Fibroblast of skin of scalp (primary cell): ENCODE results near the gene GALNT9.

Experiments
- DNase-seq: peaks from one replicate; pipeline ENCODE4 v3.0.0-alpha.2; 2013

The GALNT9 gene

DNA sequence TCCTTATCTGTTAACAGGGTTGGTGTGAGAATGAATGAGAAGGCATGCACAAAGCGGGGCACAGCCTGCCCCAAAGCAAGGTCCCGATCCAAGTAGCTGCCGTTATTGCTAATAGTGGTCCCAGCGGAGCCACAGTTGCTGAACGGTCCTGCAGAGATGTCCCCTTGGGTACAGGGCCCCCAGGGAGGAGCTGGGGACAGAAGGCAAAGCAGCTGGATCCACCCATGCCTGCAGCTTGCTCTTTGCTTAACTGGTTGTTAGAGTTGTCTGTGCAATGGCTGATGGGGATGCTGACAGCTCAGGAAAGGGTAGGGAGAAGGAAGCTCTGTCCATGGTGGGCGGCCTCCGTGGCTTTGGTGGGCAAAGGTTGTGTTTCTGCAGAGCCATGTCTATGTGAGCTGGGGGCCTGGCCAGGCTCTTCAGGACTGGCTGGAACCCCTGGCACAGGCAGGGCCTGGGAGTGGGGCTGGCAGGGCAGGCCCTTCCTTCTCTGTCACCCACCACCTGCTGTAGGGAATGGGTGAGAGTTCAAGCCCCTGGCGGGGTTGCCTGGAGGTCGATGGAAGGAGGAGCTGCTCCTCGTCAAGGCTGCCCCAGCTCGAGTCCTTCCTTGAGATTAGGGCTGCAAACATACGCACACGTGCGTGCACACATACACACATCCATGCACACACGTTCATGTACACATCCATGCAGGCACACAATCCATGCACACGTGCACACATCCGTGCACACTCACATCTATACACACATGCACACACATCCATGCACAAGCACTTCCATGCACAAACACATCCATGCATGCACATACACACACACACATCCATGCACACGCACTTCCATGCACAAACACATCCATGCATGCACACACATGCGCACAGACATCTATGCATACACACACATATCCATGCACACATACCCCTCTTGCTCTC, 149.7 kb downstream of the GALNT9 start:
- DNase-seq: no peak

GRCh38 chr12:132178801-132179401, 150.5 kb downstream of the GALNT9 start:
- no peak for DNase-seq

DNA sequence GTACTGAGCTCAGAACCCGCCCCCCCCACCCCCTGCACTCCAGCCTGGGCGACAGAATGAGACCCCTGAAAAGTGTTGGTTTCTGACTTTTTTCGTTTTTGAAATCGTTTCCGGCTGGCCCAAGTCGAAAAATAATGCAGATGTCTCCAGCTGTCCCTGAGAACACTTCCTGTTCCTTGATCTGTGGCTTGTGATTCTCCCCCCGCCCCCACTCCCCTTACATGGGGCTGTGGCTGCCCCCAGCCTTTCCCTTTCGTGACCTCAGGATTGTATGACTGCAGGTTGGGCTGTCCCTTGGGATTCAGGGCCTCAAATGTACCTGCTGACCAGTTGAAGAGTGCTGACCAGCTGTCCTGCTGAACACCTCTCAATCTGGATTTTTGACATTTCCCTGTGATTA, 151.1 kb downstream of the GALNT9 start:
- no peak for DNase-seq

GRCh38 chr12:132176920-132177551, 152.4 kb downstream of the GALNT9 start:
- no peak for DNase-seq

DNA sequence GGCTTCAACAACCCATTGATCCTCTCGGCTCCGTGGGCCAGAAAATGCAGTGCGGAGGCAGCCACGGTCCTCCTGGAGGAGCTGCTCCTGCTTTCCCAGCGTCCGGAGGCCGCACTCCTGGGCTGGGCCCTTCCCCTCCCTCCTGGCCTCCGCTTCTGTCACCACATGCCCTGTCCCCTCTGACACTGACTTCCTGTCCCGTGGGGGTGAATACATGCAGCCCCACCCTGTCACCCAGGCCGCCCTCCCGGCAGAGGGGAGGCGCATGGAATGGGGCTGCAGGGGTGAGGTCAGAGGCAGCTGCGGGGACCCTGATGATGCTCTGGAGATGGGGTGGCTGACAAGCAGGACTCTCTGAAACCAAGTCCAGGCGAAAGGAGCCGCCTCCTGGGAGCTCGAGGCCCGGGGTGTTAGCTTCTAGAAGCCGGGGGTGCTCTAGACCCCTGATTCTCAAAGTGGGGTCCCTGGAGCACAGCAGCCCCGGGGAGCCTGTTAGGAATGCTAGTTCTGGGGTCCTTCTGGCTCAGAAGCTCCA, 152.9 kb downstream of the GALNT9 start:
- no peak for DNase-seq

- DNase-seq: no peak
These were observed 153.6 kb downstream of the GALNT9 start for GRCh38 chr12:132175496-132176384.

- no peak for DNase-seq
These were observed 154.4 kb downstream of the GALNT9 start for GRCh38 chr12:132174839-132175490.

DNA sequence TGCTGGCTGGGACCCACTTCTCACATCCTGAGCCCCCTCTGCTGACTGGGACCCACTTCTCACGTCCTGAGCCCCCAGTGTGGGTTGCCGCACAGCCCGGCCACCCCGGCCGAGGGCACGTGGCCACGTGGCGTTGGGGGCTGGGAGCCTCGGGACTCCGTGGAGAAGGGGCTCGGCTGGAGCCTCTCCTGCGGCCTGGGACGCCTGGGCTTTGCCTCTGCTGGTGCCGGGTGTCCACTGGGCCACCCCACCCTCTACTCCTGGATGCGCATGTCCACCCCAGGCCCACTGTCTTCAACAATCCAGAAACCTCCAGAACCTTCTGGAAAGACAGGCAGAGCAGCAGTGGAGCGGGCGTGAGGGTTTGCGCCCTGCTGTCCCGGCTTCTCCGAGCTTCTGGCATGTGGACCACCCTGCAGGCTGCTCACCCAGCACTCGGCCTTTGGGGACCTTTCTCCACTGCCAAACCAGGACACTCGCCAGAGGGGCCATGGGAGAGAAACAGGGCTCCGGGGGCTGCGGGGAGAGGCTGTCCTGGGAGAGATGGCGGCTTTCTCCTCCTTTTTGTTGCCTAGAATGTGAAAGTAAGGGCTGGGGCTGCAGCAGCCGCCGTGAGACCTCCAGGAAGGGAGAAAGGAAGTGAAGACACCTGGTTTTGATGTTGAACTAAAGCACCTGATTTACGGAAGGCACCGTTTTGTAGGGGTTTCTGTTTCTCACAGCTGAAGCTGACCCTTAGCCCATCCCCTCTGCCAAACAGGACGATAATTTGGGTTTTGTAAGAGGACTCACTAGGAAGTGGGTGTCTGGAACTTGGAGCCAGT, 155.2 kb downstream of the GALNT9 start:
- no peak for DNase-seq

GRCh38 chr12:132173135-132174014, 156.0 kb downstream of the GALNT9 start:
- DNase-seq: no peak

GRCh38 chr12:132172619-132173018, 156.8 kb downstream of the GALNT9 start:
- no peak for DNase-seq

GRCh38 chr12:132171968-132172521, 157.3 kb downstream of the GALNT9 start:
- no peak for DNase-seq

DNA sequence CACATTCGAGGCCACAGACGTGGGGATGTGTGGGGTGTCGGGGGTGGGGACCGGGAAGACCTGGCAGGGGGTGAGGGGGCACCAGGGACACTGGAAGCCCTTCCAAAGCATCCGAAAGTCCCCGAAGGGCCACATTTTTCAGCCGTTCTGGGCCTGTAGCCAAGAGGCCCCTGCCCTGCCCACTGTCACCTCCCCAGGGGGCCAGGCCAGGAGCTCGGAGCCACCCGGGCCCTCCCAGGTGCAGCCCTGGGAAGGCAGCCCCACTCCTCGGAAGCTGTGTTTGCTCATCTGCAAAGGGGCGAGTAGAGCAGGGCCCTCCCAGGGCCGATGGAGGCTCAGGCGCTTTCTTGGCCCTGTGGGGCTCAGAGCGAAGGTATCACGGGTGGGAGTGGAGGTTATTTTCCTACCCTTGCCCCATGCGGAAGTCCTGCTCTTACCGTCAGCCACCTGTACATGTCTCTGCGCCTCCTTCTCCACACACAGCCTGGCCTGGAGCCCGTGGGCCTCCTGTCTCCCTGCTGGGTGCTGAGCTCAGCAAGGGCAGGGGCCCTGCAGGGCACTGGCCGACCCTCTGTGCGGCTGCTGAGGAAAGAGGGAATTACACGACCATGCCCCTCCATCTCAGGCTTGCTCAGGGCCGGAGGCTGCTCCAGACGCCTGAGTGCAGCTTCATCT, 158.0 kb downstream of the GALNT9 start:
- DNase-seq: no peak

DNA sequence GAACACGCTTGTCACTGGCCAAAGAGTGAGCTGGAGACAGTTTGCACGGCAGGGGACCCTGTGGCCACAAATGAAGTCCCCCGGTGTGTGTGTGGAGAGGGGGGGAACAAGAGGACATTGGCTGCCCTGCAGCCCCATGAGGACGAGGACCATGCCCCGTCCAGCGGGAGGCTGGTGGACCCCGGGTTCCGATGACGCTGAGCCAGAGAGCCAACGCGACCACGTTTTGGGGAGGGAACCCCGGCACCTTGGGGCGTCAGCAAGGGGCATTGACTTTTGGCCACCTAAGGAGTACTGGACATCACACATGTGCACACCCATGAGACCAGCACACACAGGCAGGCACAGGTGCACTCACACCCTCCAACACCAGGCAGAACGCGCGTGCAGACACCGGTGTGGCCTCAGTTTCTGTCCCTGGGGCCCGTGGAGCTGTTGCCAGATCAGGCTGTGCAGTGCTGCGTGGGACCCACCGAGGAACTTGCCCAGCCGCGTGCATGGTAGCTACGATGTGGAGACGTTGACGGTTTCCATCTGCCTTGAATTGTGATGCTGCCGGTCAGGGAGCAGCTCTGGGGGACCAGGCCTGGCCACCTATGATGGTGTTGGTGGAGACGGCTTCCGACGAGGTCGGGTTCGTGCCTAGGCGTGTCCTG, 158.6 kb downstream of the GALNT9 start:
- no peak for DNase-seq

- DNase-seq: peak; percentile 56
These were observed 159.2 kb downstream of the GALNT9 start for GRCh38 chr12:132170094-132170636.

DNA sequence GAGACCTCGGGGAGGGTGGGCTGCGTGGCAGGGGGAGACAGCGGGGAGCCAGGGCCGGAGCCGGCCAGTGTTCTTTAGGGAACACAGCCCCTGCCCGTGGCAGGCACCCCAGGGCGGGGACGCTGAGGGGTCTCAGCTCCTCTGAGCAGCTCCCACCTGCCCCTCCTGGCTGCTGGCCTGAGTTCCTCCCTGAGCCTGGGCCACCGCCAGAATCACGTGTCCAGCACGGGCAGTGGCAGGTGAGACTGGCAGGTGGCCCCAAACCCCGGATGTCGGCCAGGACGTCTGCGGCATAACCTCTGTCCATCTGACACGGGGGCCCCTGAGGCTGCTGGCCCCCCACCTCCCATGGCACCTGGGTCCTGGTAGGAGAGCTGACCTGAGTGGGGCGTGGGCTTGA, 160.0 kb downstream of the GALNT9 start:
- no peak for DNase-seq

- no peak for DNase-seq
These were observed 160.9 kb downstream of the GALNT9 start for GRCh38 chr12:132168311-132169031.

GRCh38 chr12:132167611-132168310, 161.6 kb downstream of the GALNT9 start:
- DNase-seq: no peak
